ENCODE results near the gene GNL2. TPM values are rescaled to one million over a fixed set of nuclear protein-coding genes. Genes with fewer than 3 reads are reported as not detected.
"Not testable (repeated sequence)": the region's sequence is repeated elsewhere in the genome, so short reads cannot be mapped to it uniquely, and the experiment has no call there.

Gene GNL2
- polyA plus RNA-seq, 3 donors: 17.7 to 49.4 (median 46.7) TPM

- H3K27ac ChIP-seq (ENCODE audit: low read depth, low read length): no peak overlapping the region
- WGBS, 3 donors: 53 to 78% (median 71%) methylated on average over 4 of the region's 4 CpGs
Measured at GRCh38 chr1:37612186-37612585, 16.4 kb upstream of the GNL2 start.

GRCh38 chr1:37609994-37610393 is 14.3 kb upstream of the GNL2 start:
- H3K27ac ChIP-seq (ENCODE audit: low read depth, low read length): no peak overlapping the region
- 63 to 79% (median 77%) methylated on average over 2 of the region's 2 CpGs for WGBS, 3 donors

DNA sequence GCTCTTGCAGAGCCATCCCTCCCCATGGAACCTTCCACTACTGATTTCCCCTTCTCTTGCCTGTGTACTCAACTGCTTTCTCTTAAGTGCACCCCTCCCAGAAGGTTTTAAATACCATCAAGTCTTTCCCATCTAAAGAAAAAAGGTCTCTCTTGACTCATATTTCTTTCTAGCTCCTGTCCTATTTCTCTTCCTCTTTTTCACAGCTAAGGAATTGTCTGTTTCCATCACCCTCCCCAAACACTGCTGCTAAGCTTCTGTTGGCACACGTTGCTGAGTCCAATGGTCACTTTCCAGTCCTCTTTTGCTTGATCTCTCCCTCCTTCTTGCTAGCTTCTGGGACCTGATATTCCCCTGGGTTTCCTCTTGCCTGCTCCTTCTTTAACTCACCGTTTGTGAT is 13.3 kb upstream of the GNL2 start:
- WGBS, 3 donors: 25 to 41% (median 39%) methylated on average over 2 of the region's 2 CpGs
- no peak overlapping the region for H3K27ac ChIP-seq (ENCODE audit: low read depth, low read length)

DNA sequence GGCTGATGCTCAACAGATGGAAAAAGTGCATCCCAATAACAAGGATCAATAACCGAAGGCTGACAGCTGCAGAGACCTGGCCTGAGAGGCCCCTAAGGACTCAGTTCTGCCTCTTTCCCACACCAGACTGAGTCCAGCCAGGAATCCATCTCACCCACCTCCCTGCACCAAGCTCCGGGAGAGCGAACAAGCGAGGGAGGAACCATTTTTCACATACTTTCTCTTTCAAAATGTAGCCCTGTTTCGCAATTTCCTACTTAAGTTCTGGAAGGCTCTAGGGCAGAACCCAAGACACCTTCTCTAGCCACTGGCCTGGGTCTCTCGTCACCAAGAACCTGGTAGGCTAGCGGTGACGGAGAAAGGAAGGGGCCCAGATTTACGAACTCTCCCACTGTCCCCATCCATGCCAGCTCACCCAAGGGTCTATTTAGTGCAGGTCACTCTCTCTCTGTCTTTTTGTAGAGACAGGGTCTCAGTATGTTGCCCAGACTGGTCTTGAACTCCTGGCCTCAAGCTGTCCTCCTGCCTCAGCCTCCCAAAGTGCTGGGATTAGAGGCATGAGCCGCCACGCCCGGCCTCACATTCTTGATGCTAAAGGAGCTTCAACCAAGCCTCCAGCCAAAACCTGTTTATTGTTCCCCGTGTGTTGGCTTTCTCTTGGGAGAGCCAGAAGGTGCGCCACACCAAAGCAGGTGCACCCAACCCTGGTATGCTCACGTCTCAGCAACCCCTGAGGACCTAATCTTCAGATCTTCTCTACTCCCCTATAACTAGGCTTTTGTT is 10.9 kb upstream of the GNL2 start:
- H3K27ac ChIP-seq (ENCODE audit: low read depth, low read length): no peak overlapping the region
- WGBS, 3 donors: 63 to 69% (median 68%) methylated on average over 15 of the region's 15 CpGs

GRCh38 chr1:37605806-37606474 is 10.2 kb upstream of the GNL2 start:
- 75 to 85% (median 82%) methylated on average over 9 of the region's 9 CpGs for WGBS, 3 donors

DNA sequence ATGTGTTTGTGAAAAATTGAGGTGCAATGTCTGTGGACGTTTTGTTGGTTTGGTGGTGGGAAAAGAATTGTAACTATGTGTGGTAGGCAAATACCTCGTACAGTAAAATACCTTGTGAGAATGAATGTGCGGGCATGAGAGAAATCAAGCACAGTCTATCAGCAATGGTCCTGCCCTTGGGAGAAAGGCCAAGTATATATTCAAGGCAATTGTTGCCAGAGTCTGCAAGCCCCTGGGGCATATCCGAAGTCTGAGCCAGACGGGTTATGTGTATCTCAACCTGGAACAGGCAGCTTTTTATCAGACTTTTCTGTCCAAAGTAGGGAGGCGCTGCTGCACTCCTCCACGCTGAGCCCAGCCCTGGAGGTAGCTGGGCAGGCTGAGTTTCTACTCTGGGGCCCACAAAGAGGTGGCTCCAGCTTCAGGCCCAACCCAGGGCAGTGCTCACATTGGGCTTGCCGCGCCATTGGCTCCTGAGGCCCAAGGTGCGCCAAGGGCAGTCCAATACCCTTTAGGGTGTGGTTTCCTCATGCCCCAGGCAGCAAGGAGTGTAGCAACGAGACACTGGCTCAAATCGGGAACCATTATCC is 9.4 kb upstream of the GNL2 start:
- 56 to 69% (median 66%) methylated on average over 12 of the region's 12 CpGs for WGBS, 3 donors
- no peak overlapping the region for H3K27ac ChIP-seq (ENCODE audit: low read depth, low read length)

More at GRCh38 chr1:37605806-37606474, 10.2 kb upstream of the GNL2 start:
- H3K27ac ChIP-seq (ENCODE audit: low read depth, low read length): no peak overlapping the region

GRCh38 chr1:37602750-37603694 is 7.3 kb upstream of the GNL2 start:
- 15 to 39% (median 35%) methylated on average over 8 of the region's 8 CpGs for WGBS, 3 donors
- no peak overlapping the region for H3K27ac ChIP-seq (ENCODE audit: low read depth, low read length)

- no peak overlapping the region for H3K27ac ChIP-seq (ENCODE audit: low read depth, low read length)
Measured at GRCh38 chr1:37601441-37601840, 5.7 kb upstream of the GNL2 start.

- H3K27ac ChIP-seq (ENCODE audit: low read depth, low read length): no peak overlapping the region
- 63 to 82% (median 68%) methylated on average over 5 of the region's 5 CpGs for WGBS, 3 donors
Measured at GRCh38 chr1:37599940-37600339, 4.2 kb upstream of the GNL2 start.

DNA sequence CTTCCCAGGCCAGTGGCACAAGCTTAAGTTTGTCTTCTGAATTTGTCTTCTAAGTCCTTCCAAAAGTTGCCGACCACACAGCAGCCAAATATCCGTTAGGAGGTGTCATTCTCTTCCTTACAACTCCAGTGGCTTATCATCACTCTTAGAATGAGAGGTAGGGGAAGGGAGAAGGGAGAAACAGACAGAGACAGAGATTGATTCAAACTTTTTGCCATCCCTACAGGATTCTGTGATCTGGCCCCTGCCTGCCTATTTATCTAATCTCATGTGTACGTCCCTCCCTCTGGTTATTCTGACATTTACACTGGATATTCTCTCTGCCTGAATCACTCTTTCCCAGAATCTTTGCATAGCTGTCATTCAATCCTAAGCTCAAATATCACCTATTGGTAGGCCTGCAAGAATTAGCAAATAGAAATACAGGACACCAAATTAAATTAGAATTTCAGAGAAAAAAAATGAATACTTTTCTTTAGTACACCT is 488 bp upstream of the GNL2 start:
- H3K27ac ChIP-seq (ENCODE audit: low read depth, low read length): no peak overlapping the region
- 0 to 5% (median 0%) methylated on average over 2 to 3 of the region's 3 CpGs for WGBS, 3 donors

DNA sequence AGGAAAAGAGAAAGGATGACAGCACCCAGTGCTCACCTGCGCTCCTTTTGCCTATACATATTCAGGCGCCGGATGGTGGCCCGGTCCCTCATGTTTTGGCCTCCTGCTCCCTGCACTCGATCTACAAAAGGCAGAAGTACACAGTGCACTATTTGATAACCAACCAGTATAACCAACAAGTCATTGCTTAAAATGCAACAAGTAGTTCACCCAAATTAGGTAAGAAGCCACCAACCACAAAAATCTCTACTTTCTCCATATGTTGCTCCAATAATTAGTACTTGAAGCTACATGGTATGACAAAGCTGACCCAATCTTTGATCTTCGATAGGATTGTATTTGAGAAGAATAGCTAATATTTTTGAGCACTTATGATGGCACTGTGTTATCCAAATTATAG is 2.0 kb downstream of the GNL2 start:
- WGBS, 3 donors: 89 to 93% (median 92%) methylated on average over 6 of the region's 6 CpGs
- no peak overlapping the region for H3K27ac ChIP-seq (ENCODE audit: low read depth, low read length)

- no peak overlapping the region for H3K27ac ChIP-seq (ENCODE audit: low read depth, low read length)
- WGBS, 3 donors: 90 to 94% (median 92%) methylated on average over 2 of the region's 2 CpGs
Measured at GRCh38 chr1:37588939-37589338, 6.8 kb downstream of the GNL2 start.

- WGBS, 3 donors: 76 to 92% (median 89%) methylated on average over 4 of the region's 4 CpGs
Measured at GRCh38 chr1:37584544-37584943, 11.2 kb downstream of the GNL2 start.

DNA sequence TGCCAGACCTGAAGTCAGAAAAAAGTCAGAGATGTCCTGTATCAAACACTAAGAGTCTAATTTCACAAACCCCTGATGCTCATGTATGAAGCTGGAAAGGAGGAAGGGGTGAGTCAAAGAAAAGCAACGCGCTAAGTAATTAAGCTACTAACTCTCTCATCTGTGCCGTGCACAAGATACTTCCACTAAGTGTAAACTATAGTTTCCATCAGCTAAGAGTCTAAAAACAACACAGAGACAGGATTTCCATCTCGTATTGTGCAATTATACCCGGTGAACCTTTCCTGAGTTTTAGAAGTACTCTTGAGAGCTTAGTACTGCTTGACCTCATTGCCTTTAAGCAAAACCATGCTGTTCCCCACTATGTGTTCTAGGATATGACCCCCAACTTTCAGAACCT is 20.0 kb downstream of the GNL2 start:
- no peak overlapping the region for H3K27ac ChIP-seq (ENCODE audit: low read depth, low read length)

More at GRCh38 chr1:37584544-37584943, 11.2 kb downstream of the GNL2 start:
- H3K27ac ChIP-seq (ENCODE audit: low read depth, low read length): not testable (repeated sequence)

DNA sequence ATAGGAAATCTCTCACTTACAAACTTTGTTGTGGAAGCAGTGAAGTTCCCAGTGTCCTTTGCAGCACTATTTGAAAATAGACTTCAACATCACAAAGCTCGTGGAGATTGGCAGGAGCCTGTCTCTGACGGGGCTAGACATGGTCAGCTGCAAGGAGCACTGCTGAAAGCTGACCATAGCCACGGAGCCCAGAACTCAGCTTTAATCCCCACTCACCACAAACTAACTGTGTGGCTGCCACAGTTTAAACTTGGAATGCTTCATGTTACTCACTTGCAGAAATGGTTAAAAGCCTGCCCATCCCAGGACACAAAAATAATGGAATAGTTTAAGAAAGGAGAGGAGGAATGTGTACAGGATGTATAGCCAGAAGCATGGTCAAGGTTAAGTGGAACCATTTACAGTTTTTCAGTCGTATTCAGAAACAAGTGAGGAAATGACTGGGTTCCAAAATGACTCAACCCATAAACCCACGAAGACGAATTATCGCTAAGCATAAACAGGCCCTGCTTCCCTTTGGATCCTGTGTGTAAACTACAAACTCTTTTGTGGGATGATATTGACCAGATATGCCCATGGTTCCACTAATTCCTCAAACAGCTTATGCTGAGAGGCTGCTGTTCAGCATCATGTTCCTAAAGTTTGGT is 20.8 kb downstream of the GNL2 start:
- 71 to 86% (median 71%) methylated on average over 7 of the region's 7 CpGs for WGBS, 3 donors
- no peak overlapping the region for H3K27ac ChIP-seq (ENCODE audit: low read depth, low read length)

More for the DNA sequence above, 20.0 kb downstream of the GNL2 start:
- 85 to 88% (median 86%) methylated on average over 5 of the region's 5 CpGs for WGBS, 3 donors

GRCh38 chr1:37570528-37571334 is 25.0 kb downstream of the GNL2 start:
- WGBS, 3 donors: 89 to 96% (median 94%) methylated on average over 3 of the region's 3 CpGs
- no peak overlapping the region for H3K27ac ChIP-seq (ENCODE audit: low read depth, low read length)

- H3K27ac ChIP-seq (ENCODE audit: low read depth, low read length): no peak overlapping the region
- WGBS, 3 donors: 67 to 83% (median 73%) methylated on average over 3 of the region's 3 CpGs
Measured at GRCh38 chr1:37567023-37567422, 28.7 kb downstream of the GNL2 start.

Measured in adipose tissue (tissue), 3 donors.